HCT116 (cell line): ENCODE measurements around the gene MSMO1. TPM values are rescaled to one million over a fixed set of nuclear protein-coding genes. Genes with fewer than 3 reads are reported as not detected.

ENCODE experiments used
- ATAC-seq: fragments of 200-7000 bp; cut with Tn5 transposase; 2 replicates; pipeline ENCODE4 v1.9.1; 2020; ENCODE audit warnings: mild to moderate bottlenecking, moderate library complexity
- BruUV-seq: library from RNA; stranded (reverse); fragments of 400-500 nt; replicated peaks from 2 replicates; lab custom pipeline; 2021; lab: Mats Ljungman, UMichigan
- CTCF ChIA-PET: fragments of 300-600 bp; sonication (Branson Sonifier 250); formaldehyde crosslinking; loops from one replicate; lab custom pipeline; 2021; ENCODE audit warnings: antibody characterized with exemption; lab: Charles Lee
- POLR2A ChIA-PET: fragments of 300-600, 350-600 bp; sonication (Branson Sonifier 250); formaldehyde crosslinking; loops from one replicate; lab custom pipeline; 2021; ENCODE audit warnings: antibody characterized with exemption; lab: Charles Lee
- RAD21 ChIA-PET, 2 experiments: fragments of 300-600 bp; sonication (Branson Sonifier 250); formaldehyde crosslinking; loops; one replicate each; lab custom pipeline; 2023; ENCODE audit warnings: low total read pairs in 2 of 2; ENCODE audit not compliant: uncharacterized antibody in 2 of 2, unreplicated experiment in 2 of 2, low non-redundant PET in 1 of 2; lab: Charles Lee
- DNase-seq: peaks from one replicate; pipeline ENCODE4 v3.0.0-alpha.2; 2010; ENCODE audit warnings: low read depth, low spot score
- H2AFZ ChIP-seq: fragments of 200-600 bp; shearing (Covaris generic), sonication (generic); 2 replicates; pipeline ENCODE4 v1.6.1; 2017; ENCODE audit warnings: low read depth, mixed run types, mixed read lengths, antibody characterized with exemption, low read length; ENCODE audit not compliant: poor library complexity, severe bottlenecking
- H3K27ac ChIP-seq: 2 replicates; pipeline ENCODE4 v1.5.1; 2012; ENCODE audit warnings: low read depth, low read length
- H3K27me3 ChIP-seq: fragments of 200-600 bp; sonication (generic); 2 replicates; pipeline ENCODE4 v1.6.1; 2016; ENCODE audit warnings: mixed run types, low read length, mixed read lengths; ENCODE audit not compliant: insufficient read depth
- H3K36me3 ChIP-seq, 2 experiments: fragments of 200-500 bp in 1 of 2; fragments of 200-600 bp in 1 of 2; sonication (Bioruptor generic) in 1 of 2; sonication (generic) in 1 of 2; 2 replicates each; pipeline versions ENCODE4 v1.5.1 to v1.6.1; 2014 to 2016; ENCODE audit warnings: low read length in 2 of 2, inconsistent platforms in 1 of 2, mixed read lengths in 1 of 2, mixed run types in 1 of 2; ENCODE audit not compliant: insufficient read depth in 2 of 2, control insufficient read depth in 1 of 2
- H3K4me1 ChIP-seq, 2 experiments: fragments of 200-600 bp in 1 of 2; sonication (generic) in 1 of 2; 2 replicates each; pipeline versions ENCODE4 v1.5.1 to v1.6.1; 2012 to 2017; ENCODE audit warnings: low read length in 2 of 2, inconsistent platforms in 1 of 2, mild to moderate bottlenecking in 1 of 2, mixed read lengths in 1 of 2, mixed run types in 1 of 2, moderate library complexity in 1 of 2; ENCODE audit not compliant: insufficient read depth in 2 of 2, control insufficient read depth in 1 of 2
- H3K4me2 ChIP-seq: fragments of 200-600 bp; sonication (generic); 2 replicates; pipeline ENCODE4 v1.6.1; 2017; ENCODE audit warnings: mixed run types, low read length, mixed read lengths
- H3K4me3 ChIP-seq, 2 experiments: fragments of 200-600 bp in 1 of 2; sonication (generic) in 1 of 2; replicated peaks in 1 of 2; 2 replicates each; pipeline ENCODE4 v1.5.1; 2011 to 2016; ENCODE audit warnings: low read length in 2 of 2, control low read depth in 1 of 2, low read depth in 1 of 2, mild to moderate bottlenecking in 1 of 2, mixed read lengths in 1 of 2, mixed run types in 1 of 2
- H3K79me2 ChIP-seq: fragments of 200-600 bp; sonication (generic); 2 replicates; pipeline ENCODE4 v1.6.1; 2017; ENCODE audit warnings: mild to moderate bottlenecking, mixed run types, low read length, moderate library complexity, mixed read lengths; ENCODE audit not compliant: insufficient read depth
- H3K9ac ChIP-seq: fragments of 200-600 bp; sonication (generic); 2 replicates; pipeline ENCODE4 v1.6.1; 2016; ENCODE audit warnings: low read length, mixed read lengths
- H3K9me2 ChIP-seq: fragments of 200-600 bp; sonication (generic), shearing (Covaris generic); 2 replicates; pipeline ENCODE4 v1.6.1; 2017; ENCODE audit warnings: mixed run types, mild to moderate bottlenecking, moderate library complexity; ENCODE audit not compliant: insufficient read depth
- H3K9me3 ChIP-seq, 2 experiments: fragments of 200-500 bp in 1 of 2; fragments of 200-600 bp in 1 of 2; sonication (Bioruptor generic) in 1 of 2; sonication (generic) in 1 of 2; 2 replicates each; pipeline ENCODE4 v1.6.1; 2014 to 2017; ENCODE audit warnings: low read length in 2 of 2, mixed read lengths in 2 of 2, inconsistent platforms in 1 of 2, low read depth in 1 of 2, mild to moderate bottlenecking in 1 of 2, mixed run types in 1 of 2, moderate library complexity in 1 of 2; ENCODE audit not compliant: control insufficient read depth in 1 of 2, insufficient read depth in 1 of 2
- H4K20me1 ChIP-seq: fragments of 200-600 bp; sonication (generic), shearing (Covaris generic); 2 replicates; pipeline ENCODE4 v1.6.1; 2017; ENCODE audit warnings: mixed run types, mild to moderate bottlenecking, moderate library complexity; ENCODE audit not compliant: insufficient read depth
- EZH2 ChIP-seq: fragments of 200-600 bp; sonication (generic); IDR thresholded peaks from 2 replicates; pipeline ENCODE4 v1.6.1; 2017; ENCODE audit warnings: antibody characterized with exemption, mixed run types
- FOSL1 ChIP-seq: IDR thresholded peaks from 2 replicates; pipeline ENCODE4 v1.6.1; 2012; ENCODE audit warnings: low read depth
- JUND ChIP-seq: IDR thresholded peaks from 2 replicates; pipeline ENCODE4 v1.6.1; 2012
- POLR2AphosphoS5 ChIP-seq: IDR thresholded peaks from 2 replicates; pipeline ENCODE4 v1.6.1; 2011; ENCODE audit warnings: mild to moderate bottlenecking, low read depth, low read length, moderate library complexity
- TCF7L2 ChIP-seq: IDR thresholded peaks from 2 replicates; pipeline ENCODE4 v1.7.0; 2011; ENCODE audit warnings: borderline replicate concordance, inconsistent platforms; ENCODE audit not compliant: insufficient read depth, insufficient read length; ENCODE audit errors: extremely low read depth
- YY1 ChIP-seq: IDR thresholded peaks from 2 replicates; pipeline ENCODE4 v1.6.1; 2011; ENCODE audit warnings: low read length, low read depth, moderate library complexity, mild to moderate bottlenecking; ENCODE audit not compliant: insufficient replicate concordance; ENCODE audit errors: extremely low read depth
- ZFX ChIP-seq: fragments of 450-650 bp; IDR thresholded peaks from 2 replicates; pipeline ENCODE4 v1.6.1; 2017
- intact Hi-C: fragments of 100-400 bp; cut with micrococcal nuclease; formaldehyde crosslinking; loops from 2 replicates; pipeline ENCODE4 v1.10.0; 2022
- total RNA-seq: library from RNA; stranded (reverse); gene quantifications from one replicate; pipeline ENCODE4 v1.2.1, GENCODE V29; 2021; ENCODE audit not compliant: unreplicated experiment
- TF ChIP-seq, protein P1 (sequence below): IDR thresholded peaks from 2 replicates; pipeline ENCODE4 v1.6.1; 2012; ENCODE audit warnings: low read depth
- TF ChIP-seq, protein P2 (sequence below): IDR thresholded peaks from 2 replicates; pipeline ENCODE4 v1.6.1; 2012

MSMO1 gene
- total RNA-seq, 1 experiment from 2014 or later, result 54.5 TPM

DNA sequence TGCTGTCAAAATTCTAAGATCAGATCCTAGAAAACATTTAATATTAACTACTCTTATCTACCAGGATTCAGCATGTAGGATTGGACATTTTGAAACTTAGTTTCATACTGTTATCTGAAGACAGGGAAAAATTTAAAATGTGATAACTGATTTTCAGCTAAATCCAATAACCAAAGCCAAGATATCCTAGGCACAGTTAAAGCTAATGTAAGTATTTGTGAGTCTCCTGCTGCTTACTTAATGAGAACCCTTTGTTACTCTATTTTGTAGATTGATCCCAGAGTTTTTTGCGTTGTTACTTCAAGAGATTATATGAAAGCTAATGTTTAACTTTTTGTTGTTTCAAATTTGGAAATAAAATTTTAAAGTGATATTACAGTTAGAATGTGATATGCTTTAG is 53.3 kb downstream of the MSMO1 start (continued):
- TF ChIP-seq, protein P1, sequence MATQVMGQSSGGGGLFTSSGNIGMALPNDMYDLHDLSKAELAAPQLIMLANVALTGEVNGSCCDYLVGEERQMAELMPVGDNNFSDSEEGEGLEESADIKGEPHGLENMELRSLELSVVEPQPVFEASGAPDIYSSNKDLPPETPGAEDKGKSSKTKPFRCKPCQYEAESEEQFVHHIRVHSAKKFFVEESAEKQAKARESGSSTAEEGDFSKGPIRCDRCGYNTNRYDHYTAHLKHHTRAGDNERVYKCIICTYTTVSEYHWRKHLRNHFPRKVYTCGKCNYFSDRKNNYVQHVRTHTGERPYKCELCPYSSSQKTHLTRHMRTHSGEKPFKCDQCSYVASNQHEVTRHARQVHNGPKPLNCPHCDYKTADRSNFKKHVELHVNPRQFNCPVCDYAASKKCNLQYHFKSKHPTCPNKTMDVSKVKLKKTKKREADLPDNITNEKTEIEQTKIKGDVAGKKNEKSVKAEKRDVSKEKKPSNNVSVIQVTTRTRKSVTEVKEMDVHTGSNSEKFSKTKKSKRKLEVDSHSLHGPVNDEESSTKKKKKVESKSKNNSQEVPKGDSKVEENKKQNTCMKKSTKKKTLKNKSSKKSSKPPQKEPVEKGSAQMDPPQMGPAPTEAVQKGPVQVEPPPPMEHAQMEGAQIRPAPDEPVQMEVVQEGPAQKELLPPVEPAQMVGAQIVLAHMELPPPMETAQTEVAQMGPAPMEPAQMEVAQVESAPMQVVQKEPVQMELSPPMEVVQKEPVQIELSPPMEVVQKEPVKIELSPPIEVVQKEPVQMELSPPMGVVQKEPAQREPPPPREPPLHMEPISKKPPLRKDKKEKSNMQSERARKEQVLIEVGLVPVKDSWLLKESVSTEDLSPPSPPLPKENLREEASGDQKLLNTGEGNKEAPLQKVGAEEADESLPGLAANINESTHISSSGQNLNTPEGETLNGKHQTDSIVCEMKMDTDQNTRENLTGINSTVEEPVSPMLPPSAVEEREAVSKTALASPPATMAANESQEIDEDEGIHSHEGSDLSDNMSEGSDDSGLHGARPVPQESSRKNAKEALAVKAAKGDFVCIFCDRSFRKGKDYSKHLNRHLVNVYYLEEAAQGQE, result no peak
- no peak for TF ChIP-seq FOSL1
- TF ChIP-seq ZFX, result no peak
- no peak for TF ChIP-seq TCF7L2
- TF ChIP-seq POLR2AphosphoS5, result no peak
- TF ChIP-seq EZH2, result no peak

DNA sequence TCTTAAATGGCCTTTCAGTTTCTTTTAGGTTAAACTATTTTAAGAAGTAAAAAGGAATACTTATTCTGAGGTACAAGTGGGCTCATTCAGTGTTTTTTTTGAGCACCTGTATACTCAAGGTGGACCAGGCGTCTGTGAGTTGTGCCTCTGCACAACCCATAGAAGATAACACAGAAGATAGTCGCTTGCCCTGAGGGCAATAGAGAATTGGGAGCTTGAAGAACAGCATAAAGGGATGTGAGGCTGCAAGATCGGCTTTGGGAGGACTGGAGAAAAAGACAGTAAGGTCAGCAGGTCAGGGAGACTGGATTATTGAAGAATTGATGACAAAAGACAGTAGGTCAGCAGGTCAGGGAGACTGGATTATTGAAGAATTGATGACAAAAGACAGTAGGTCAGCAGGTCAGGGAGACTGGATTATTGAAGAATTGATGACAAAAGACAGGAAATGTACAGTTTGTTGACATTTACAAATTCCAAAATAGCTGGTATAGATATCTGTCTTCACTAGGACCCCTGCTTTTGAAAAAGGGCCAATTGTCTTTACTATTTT is 54.4 kb downstream of the MSMO1 start:
- Histone ChIP-seq H3K4me2 (no peak overlapping the region), H3K27ac (no peak overlapping the region), H4K20me1 (no peaks in the 10 kb centered on the region), H3K79me2 (no peaks in the 10 kb centered on the region), H3K9ac (no peak overlapping the region), H2AFZ (no peak overlapping the region), H3K9me3 (no peaks in the 10 kb centered on the region), H3K4me3 (no peak overlapping the region), H3K9me2 (no peaks in the 10 kb centered on the region), H3K4me1 (peaks cover 10 to 29% of the 10 kb centered on the region in 2 experiments), H3K27me3 (no peaks in the 10 kb centered on the region), H3K36me3 (no peaks in the 10 kb centered on the region)
- ATAC-seq (no peak), DNase-seq (no peak)
- intact Hi-C loops, result no loop called here
- TF ChIP-seq YY1 (no peak), EZH2 (no peak), JUND (no peak)
- TF ChIP-seq, protein P1, result no peak
- TF ChIP-seq, protein P2, sequence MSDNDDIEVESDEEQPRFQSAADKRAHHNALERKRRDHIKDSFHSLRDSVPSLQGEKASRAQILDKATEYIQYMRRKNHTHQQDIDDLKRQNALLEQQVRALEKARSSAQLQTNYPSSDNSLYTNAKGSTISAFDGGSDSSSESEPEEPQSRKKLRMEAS, result no peak
- no TSS peak for BruUV-seq
- ChIA-PET RAD21 (no interaction called here), CTCF (no interaction called here), POLR2A (no interaction called here)
